HEK293T (cell line): Measurements from ENCODE around the gene RNGTT.

Source experiments
- CTCF ChIA-PET: fragments of 350-600 bp; formaldehyde crosslinking; extraction: SDS; loops from one replicate; lab custom pipeline; 2021; ENCODE audit warnings: antibody characterized with exemption, inconsistent platforms; lab: Yijun Ruan, JAX
- POLR2A ChIA-PET: fragments of 350-600 bp; formaldehyde crosslinking; extraction: SDS; loops from one replicate; lab custom pipeline; 2020; ENCODE audit warnings: antibody characterized with exemption, inconsistent platforms; lab: Yijun Ruan, JAX
- DNase-seq: peaks from one replicate; pipeline ENCODE4 v3.0.0; 2012; ENCODE audit warnings: mixed read lengths; ENCODE audit errors: extremely low spot score
- ARNT ChIP-seq: fragments of 450-650 bp; IDR thresholded peaks from 2 replicates; pipeline ENCODE4 v1.6.1; 2017; ENCODE audit warnings: mild to moderate bottlenecking
- BHLHE40 ChIP-seq: fragments of 450-650 bp; IDR thresholded peaks from 2 replicates; pipeline ENCODE4 v1.6.1; 2016; ENCODE audit warnings: mild to moderate bottlenecking, moderate library complexity, borderline replicate concordance
- CTBP1 ChIP-seq: fragments of 450-650 bp; IDR thresholded peaks from 2 replicates; pipeline ENCODE4 v1.6.1; 2016; ENCODE audit warnings: borderline replicate concordance
- ELF4 ChIP-seq: fragments of 450-650 bp; IDR thresholded peaks from 2 replicates; pipeline ENCODE4 v1.6.1; 2017; ENCODE audit warnings: antibody characterized with exemption
- FOXA1 ChIP-seq: fragments of 450-650 bp; IDR thresholded peaks from 2 replicates; pipeline ENCODE4 v1.6.1; 2016; ENCODE audit warnings: mild to moderate bottlenecking
- FOXK2 ChIP-seq: fragments of 450-650 bp; IDR thresholded peaks from 2 replicates; pipeline ENCODE4 v1.6.1; 2016; ENCODE audit warnings: mild to moderate bottlenecking
- FOXM1 ChIP-seq: fragments of 450-650 bp; IDR thresholded peaks from 2 replicates; pipeline ENCODE4 v1.6.1; 2017; ENCODE audit warnings: mild to moderate bottlenecking, borderline replicate concordance
- HDGF ChIP-seq: fragments of 450-650 bp; IDR thresholded peaks from 2 replicates; pipeline ENCODE4 v1.6.1; 2017; ENCODE audit warnings: antibody characterized with exemption, borderline replicate concordance
- L3MBTL2 ChIP-seq: fragments of 450-650 bp; conservative IDR thresholded peaks from 2 replicates; pipeline ENCODE4 v1.6.1; 2016; ENCODE audit warnings: mild to moderate bottlenecking
- LEF1 ChIP-seq: fragments of 450-650 bp; IDR thresholded peaks from 2 replicates; pipeline ENCODE4 v1.6.1; 2017; ENCODE audit warnings: mild to moderate bottlenecking, borderline replicate concordance
- NFRKB ChIP-seq: fragments of 450-650 bp; IDR thresholded peaks from 2 replicates; pipeline ENCODE4 v1.6.1; 2016; ENCODE audit warnings: mild to moderate bottlenecking, moderate library complexity
- PKNOX1 ChIP-seq: fragments of 450-650 bp; IDR thresholded peaks from 2 replicates; pipeline ENCODE4 v1.6.1; 2016
- SP1 ChIP-seq: fragments of 450-650 bp; IDR thresholded peaks from 2 replicates; pipeline ENCODE4 v1.6.1; 2017
- SUZ12 ChIP-seq: fragments of 450-650 bp; IDR thresholded peaks from 2 replicates; pipeline ENCODE4 v1.6.1; 2016; ENCODE audit warnings: mild to moderate bottlenecking
- TARDBP ChIP-seq: fragments of 450-650 bp; IDR thresholded peaks from 2 replicates; pipeline ENCODE4 v1.6.1; 2016
- ZNF384 ChIP-seq: fragments of 450-650 bp; IDR thresholded peaks from 2 replicates; pipeline ENCODE4 v1.6.1; 2016

Gene RNGTT

GRCh38 chr6:88865275-88865674, 98.1 kb downstream of the RNGTT start:
- CTCF ChIA-PET, result no interaction called here
- TF ChIP-seq FOXM1 (no peak), FOXK2 (no peak), TARDBP (no peak), L3MBTL2 (no peak), LEF1 (no peak), ELF4 (no peak), ZNF384 (no peak)
- no peak for DNase-seq
- POLR2A ChIA-PET, result no interaction called here

- ChIA-PET POLR2A (no interaction called here), CTCF (interaction anchor here (0.6 to 0.7 kb wide), 2 partner anchors 9 to 68 kb away, joined by 3 to 5 read pairs; no protein-coding TSS in a partner anchor)
- no peak for DNase-seq
- TF ChIP-seq FOXM1, result no peak
- no peak for TF ChIP-seq L3MBTL2
- no peak for TF ChIP-seq FOXA1
- TF ChIP-seq TARDBP, result no peak
- TF ChIP-seq HDGF, result no peak
- TF ChIP-seq ZNF384, result no peak
- TF ChIP-seq ELF4, result no peak
- TF ChIP-seq FOXK2, result no peak
- no peak for TF ChIP-seq LEF1
- TF ChIP-seq NFRKB, result no peak
Observed at GRCh38 chr6:88864359-88865054, 98.9 kb downstream of the RNGTT start.

- no peak for DNase-seq
- CTCF ChIA-PET, result no interaction called here
- no peak for TF ChIP-seq TARDBP
- TF ChIP-seq ZNF384, result no peak
- TF ChIP-seq HDGF, result no peak
- no peak for TF ChIP-seq PKNOX1
- TF ChIP-seq ARNT, result no peak
- no peak for TF ChIP-seq L3MBTL2
- no peak for TF ChIP-seq LEF1
- TF ChIP-seq FOXM1, result no peak
- POLR2A ChIA-PET, result no interaction called here
Observed at GRCh38 chr6:88860310-88860709, 103.1 kb downstream of the RNGTT start.

GRCh38 chr6:88858455-88858854, 105.0 kb downstream of the RNGTT start:
- CTCF ChIA-PET, result interaction anchor here (0.6 kb wide), 1 partner anchor 35 kb away, joined by 4 read pairs; no protein-coding TSS in a partner anchor

GRCh38 chr6:88856566-88856965, 106.9 kb downstream of the RNGTT start:
- no peak for DNase-seq
- ChIA-PET CTCF (no interaction called here), POLR2A (no interaction called here)
- TF ChIP-seq HDGF, result no peak
- TF ChIP-seq ELF4, result no peak
- TF ChIP-seq ZNF384, result no peak
- TF ChIP-seq FOXA1, result no peak
- TF ChIP-seq PKNOX1, result no peak

More at GRCh38 chr6:88858455-88858854, 105.0 kb downstream of the RNGTT start:
- POLR2A ChIA-PET, result no interaction called here
- TF ChIP-seq FOXK2 (no peak), BHLHE40 (no peak), SP1 (no peak), FOXM1 (no peak), ELF4 (no peak), ARNT (no peak), LEF1 (no peak), FOXA1 (no peak)
- DNase-seq, result no peak

GRCh38 chr6:88855541-88856147, 107.8 kb downstream of the RNGTT start:
- DNase-seq, result no peak
- CTCF ChIA-PET, result interaction anchor here (0.7 kb wide), 3 partner anchors 19 to 1789 kb away, joined by 3 to 9 read pairs (median 7); no protein-coding TSS in a partner anchor
- POLR2A ChIA-PET, result no interaction called here
- TF ChIP-seq SP1, result no peak

- CTCF ChIA-PET, result no interaction called here
- TF ChIP-seq ZNF384 (no peak), HDGF (no peak), LEF1 (no peak), FOXK2 (no peak), SUZ12 (no peak), FOXM1 (no peak), ARNT (no peak), BHLHE40 (no peak), L3MBTL2 (no peak), CTBP1 (no peak), NFRKB (no peak), ELF4 (no peak), FOXA1 (no peak)
- POLR2A ChIA-PET, result no interaction called here
- no peak for DNase-seq
Observed at GRCh38 chr6:88852775-88853174, 110.6 kb downstream of the RNGTT start.

GRCh38 chr6:88852000-88852399, 111.4 kb downstream of the RNGTT start:
- DNase-seq, result no peak
- ChIA-PET POLR2A (no interaction called here), CTCF (no interaction called here)
- TF ChIP-seq PKNOX1, result no peak
- TF ChIP-seq TARDBP, result no peak
- no peak for TF ChIP-seq L3MBTL2
- no peak for TF ChIP-seq FOXM1
- no peak for TF ChIP-seq LEF1
- no peak for TF ChIP-seq FOXA1
- no peak for TF ChIP-seq CTBP1
- TF ChIP-seq SP1, result no peak
- no peak for TF ChIP-seq NFRKB
- no peak for TF ChIP-seq ZNF384
- TF ChIP-seq BHLHE40, result no peak
- no peak for TF ChIP-seq SUZ12
- no peak for TF ChIP-seq ARNT
- TF ChIP-seq HDGF, result no peak
- TF ChIP-seq FOXK2, result no peak
- no peak for TF ChIP-seq ELF4
